SU-DHL-6 (cell line): ENCODE results near the gene ZNF516.

Experiments used
- H2AFZ ChIP-seq: fragments of 200-600 bp; sonication (generic); 2 replicates; pipeline ENCODE4 v1.6.1; 2014; ENCODE audit warnings: low read depth, mild to moderate bottlenecking, moderate library complexity, mixed read lengths, antibody characterized with exemption, low read length; ENCODE audit not compliant: severe bottlenecking
- H3F3A ChIP-seq: fragments of 200-600 bp; shearing (Covaris generic); 2 replicates; pipeline ENCODE4 v1.6.0; 2016; ENCODE audit warnings: antibody characterized with exemption, mild to moderate bottlenecking; ENCODE audit not compliant: insufficient read depth
- H3K27ac ChIP-seq: fragments of 200-600 bp; sonication (generic); 2 replicates; pipeline ENCODE4 v1.5.1; 2016; ENCODE audit warnings: low read depth, mild to moderate bottlenecking, low read length, moderate library complexity, mixed read lengths
- H3K27me3 ChIP-seq: fragments of 200-600 bp; sonication (generic), shearing (Covaris generic); 2 replicates; pipeline ENCODE4 v1.6.0; 2014; ENCODE audit warnings: mild to moderate bottlenecking, low read length
- H3K36me3 ChIP-seq: fragments of 200-600 bp; sonication (generic); 2 replicates; pipeline ENCODE4 v1.6.1; 2014; ENCODE audit warnings: mild to moderate bottlenecking, low read length, mixed read lengths
- H3K4me2 ChIP-seq: fragments of 300-600, 200-600 bp; shearing (Covaris generic), sonication (generic); 2 replicates; pipeline ENCODE4 v1.6.0; 2014; ENCODE audit warnings: low read length, low read depth, mild to moderate bottlenecking; ENCODE audit not compliant: poor library complexity, severe bottlenecking
- H3K4me3 ChIP-seq: fragments of 200-600 bp; sonication (generic); 2 replicates; pipeline ENCODE4 v1.5.1; 2014; ENCODE audit warnings: antibody characterized with exemption, low read length, mild to moderate bottlenecking, mixed read lengths; ENCODE audit not compliant: insufficient read depth, poor library complexity, severe bottlenecking
- H3K79me2 ChIP-seq: fragments of 200-600 bp; sonication (generic); 2 replicates; pipeline ENCODE4 v1.6.1; 2014; ENCODE audit warnings: mild to moderate bottlenecking, low read length, moderate library complexity; ENCODE audit not compliant: insufficient read depth
- H3K9ac ChIP-seq: fragments of 200-600 bp; sonication (generic); 2 replicates; pipeline ENCODE4 v1.7.0; 2014; ENCODE audit warnings: mild to moderate bottlenecking, low read length
- H3K9me2 ChIP-seq: fragments of 200-600 bp; sonication (generic); replicated peaks from 2 replicates; pipeline ENCODE4 v1.6.1; 2014; ENCODE audit warnings: low read length; ENCODE audit not compliant: insufficient read depth
- H3K9me3 ChIP-seq: fragments of 200-600 bp; sonication (generic); 2 replicates; pipeline ENCODE4 v1.6.1; 2014; ENCODE audit warnings: low read length, mixed read lengths; ENCODE audit not compliant: insufficient read depth
- H4K20me1 ChIP-seq: fragments of 200-600 bp; sonication (generic); 2 replicates; pipeline ENCODE4 v1.6.1; 2014; ENCODE audit warnings: low read depth, mild to moderate bottlenecking, antibody characterized with exemption, low read length, moderate library complexity, mixed read lengths
- EZH2phosphoT487 ChIP-seq: fragments of 200-600 bp; sonication (generic), shearing (Covaris generic); conservative IDR thresholded peaks from 2 replicates; pipeline ENCODE4 v1.6.1; 2018; ENCODE audit warnings: mild to moderate bottlenecking, antibody characterized with exemption, low read length, moderate library complexity, mixed read lengths
- TF ChIP-seq, protein P1 (sequence below): fragments of 200-600 bp; sonication (generic); IDR thresholded peaks from one replicate; pipeline ENCODE4 v1.5.1; 2017; ENCODE audit warnings: antibody characterized with exemption, mild to moderate bottlenecking, low read length, moderate library complexity; ENCODE audit not compliant: insufficient read depth, poor library complexity, severe bottlenecking

The ZNF516 gene

DNA sequence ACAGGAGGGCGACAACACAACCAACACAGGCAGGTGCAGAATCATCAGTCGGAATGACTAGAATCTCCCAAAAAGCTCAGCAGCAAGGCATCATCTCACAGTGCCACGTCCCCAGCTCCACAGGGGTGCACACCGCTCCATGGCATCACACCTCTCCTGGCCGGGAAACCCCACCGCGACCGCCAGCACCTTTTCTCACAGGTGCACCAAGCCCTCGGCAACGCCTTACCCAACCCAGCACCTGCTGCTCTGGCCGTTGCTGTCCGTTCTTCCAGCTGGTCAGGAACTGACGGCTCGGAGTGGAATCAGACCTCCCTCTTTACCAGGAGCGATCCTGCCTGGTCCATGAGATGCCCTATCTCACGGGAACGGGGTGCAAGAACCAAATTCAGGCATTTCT, 61.3 kb downstream of the ZNF516 start:
- H3K36me3 ChIP-seq: peaks cover 3% of the 10 kb centered on the region; the same call in 1 of the 2 replicates
- H3K9ac ChIP-seq: no peak overlapping the region
- H3K27ac ChIP-seq: no peak overlapping the region
- H3K4me2 ChIP-seq: no peak overlapping the region
- 0 out of 2 replicates have a peak, but pooled peaks cover 6% of the 10 kb centered on the region for H4K20me1 ChIP-seq
- H3K4me3 ChIP-seq: no peak overlapping the region
- H3K27me3 ChIP-seq: no peaks in the 10 kb centered on the region
- H3K9me3 ChIP-seq: no peaks in the 10 kb centered on the region
- H3K79me2 ChIP-seq: peaks cover 70% of the 10 kb centered on the region
- H2AFZ ChIP-seq: no peak overlapping the region
- H3K9me2 ChIP-seq: no peaks in the 10 kb centered on the region
- TF ChIP-seq, protein P1, sequence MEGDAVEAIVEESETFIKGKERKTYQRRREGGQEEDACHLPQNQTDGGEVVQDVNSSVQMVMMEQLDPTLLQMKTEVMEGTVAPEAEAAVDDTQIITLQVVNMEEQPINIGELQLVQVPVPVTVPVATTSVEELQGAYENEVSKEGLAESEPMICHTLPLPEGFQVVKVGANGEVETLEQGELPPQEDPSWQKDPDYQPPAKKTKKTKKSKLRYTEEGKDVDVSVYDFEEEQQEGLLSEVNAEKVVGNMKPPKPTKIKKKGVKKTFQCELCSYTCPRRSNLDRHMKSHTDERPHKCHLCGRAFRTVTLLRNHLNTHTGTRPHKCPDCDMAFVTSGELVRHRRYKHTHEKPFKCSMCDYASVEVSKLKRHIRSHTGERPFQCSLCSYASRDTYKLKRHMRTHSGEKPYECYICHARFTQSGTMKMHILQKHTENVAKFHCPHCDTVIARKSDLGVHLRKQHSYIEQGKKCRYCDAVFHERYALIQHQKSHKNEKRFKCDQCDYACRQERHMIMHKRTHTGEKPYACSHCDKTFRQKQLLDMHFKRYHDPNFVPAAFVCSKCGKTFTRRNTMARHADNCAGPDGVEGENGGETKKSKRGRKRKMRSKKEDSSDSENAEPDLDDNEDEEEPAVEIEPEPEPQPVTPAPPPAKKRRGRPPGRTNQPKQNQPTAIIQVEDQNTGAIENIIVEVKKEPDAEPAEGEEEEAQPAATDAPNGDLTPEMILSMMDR: no peak
- TF ChIP-seq EZH2phosphoT487: no peak
- no peaks in the 10 kb centered on the region for H3F3A ChIP-seq

GRCh38 chr18:76432970-76433767, 61.9 kb downstream of the ZNF516 start:
- peaks cover 10% of the 10 kb centered on the region; the same call in 1 of the 2 replicates for H4K20me1 ChIP-seq
- H3K9me3 ChIP-seq: no peaks in the 10 kb centered on the region
- H3K79me2 ChIP-seq: peaks cover 70% of the 10 kb centered on the region
- H3K9ac ChIP-seq: no peak overlapping the region
- H3K9me2 ChIP-seq: no peaks in the 10 kb centered on the region
- no peaks in the 10 kb centered on the region for H3F3A ChIP-seq
- no peaks in the 10 kb centered on the region for H3K27me3 ChIP-seq
- no peak for TF ChIP-seq EZH2phosphoT487
- TF ChIP-seq, protein P1: no peak
- H3K27ac ChIP-seq: no peak overlapping the region
- H2AFZ ChIP-seq: no peak overlapping the region
- no peak overlapping the region for H3K4me3 ChIP-seq
- peaks cover 2% of the 10 kb centered on the region; the same call in 1 of the 2 replicates for H3K36me3 ChIP-seq
- no peak overlapping the region for H3K4me2 ChIP-seq

GRCh38 chr18:76432274-76432755, 62.7 kb downstream of the ZNF516 start:
- H3K79me2 ChIP-seq: peaks cover 68% of the 10 kb centered on the region
- H4K20me1 ChIP-seq: peaks cover 9% of the 10 kb centered on the region; the same call in 1 of the 2 replicates

More at GRCh38 chr18:76432274-76432755, 62.7 kb downstream of the ZNF516 start:
- Histone ChIP-seq H3K4me3 (no peak overlapping the region), H3K36me3 (no peaks in the 10 kb centered on the region), H3K9me2 (no peaks in the 10 kb centered on the region), H3K9me3 (no peaks in the 10 kb centered on the region), H2AFZ (no peak overlapping the region), H3K9ac (no peak overlapping the region), H3F3A (no peaks in the 10 kb centered on the region), H3K27me3 (no peaks in the 10 kb centered on the region), H3K4me2 (no peak overlapping the region), H3K27ac (no peak overlapping the region)
- no peak for TF ChIP-seq EZH2phosphoT487
- TF ChIP-seq, protein P1: no peak
